Measurements from ENCODE around the gene VANGL2.

The VANGL2 gene

GRCh38 chr1:160454371-160455152 lies 54.2 kb downstream of the VANGL2 start:
- H3K4me3 ChIP-seq (ENCODE audit: low read length): no peak overlapping the region
- H3K36me3 ChIP-seq (ENCODE audit: insufficient read depth, low read length): no peaks in the 10 kb centered on the region
- H3K9me3 ChIP-seq (replicated peaks; ENCODE audit: low read length): no peaks in the 10 kb centered on the region
- no peaks in the 10 kb centered on the region for H3K27me3 ChIP-seq (ENCODE audit: control insufficient read depth, insufficient read depth, low read length)
- no peak overlapping the region for H3K9ac ChIP-seq (ENCODE audit: low read depth, low read length)
- H3K4me1 ChIP-seq (ENCODE audit: control insufficient read depth, insufficient read depth, low read length): no peaks in the 10 kb centered on the region
- no peak overlapping the region for H3K4me2 ChIP-seq (ENCODE audit: low read length)

DNA sequence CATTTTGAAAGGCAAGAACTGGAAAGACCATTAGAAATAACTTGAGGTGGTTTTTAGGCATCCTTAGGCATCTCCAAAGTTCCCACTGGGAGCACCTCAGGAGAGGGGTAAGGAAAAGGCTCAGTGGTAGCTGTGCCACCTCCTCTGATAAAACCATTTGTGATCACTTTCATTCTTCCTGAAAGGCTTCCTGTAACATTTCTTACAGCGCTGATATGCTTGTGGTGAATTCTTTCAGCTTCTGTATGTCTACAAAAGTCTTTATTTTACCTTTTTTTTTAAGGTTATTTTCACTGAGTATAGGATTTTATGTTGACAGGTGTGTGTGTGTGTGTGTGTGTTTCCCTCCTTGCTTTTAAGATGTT lies 54.8 kb downstream of the VANGL2 start:
- Histone ChIP-seq H3K9ac (ENCODE audit: low read depth, low read length) (no peak overlapping the region), H3K4me2 (ENCODE audit: low read length) (no peak overlapping the region), H3K9me3 (replicated peaks; ENCODE audit: low read length) (no peaks in the 10 kb centered on the region), H3K4me3 (ENCODE audit: low read length) (no peak overlapping the region), H3K27me3 (ENCODE audit: control insufficient read depth, insufficient read depth, low read length) (no peaks in the 10 kb centered on the region), H3K36me3 (ENCODE audit: insufficient read depth, low read length) (no peaks in the 10 kb centered on the region), H3K4me1 (ENCODE audit: control insufficient read depth, insufficient read depth, low read length) (no peaks in the 10 kb centered on the region)

GRCh38 chr1:160459056-160459455 lies 58.7 kb downstream of the VANGL2 start:
- H3K4me1 ChIP-seq (ENCODE audit: control insufficient read depth, insufficient read depth, low read length): no peaks in the 10 kb centered on the region
- no peak overlapping the region for H3K4me2 ChIP-seq (ENCODE audit: low read length)
- H3K4me3 ChIP-seq (ENCODE audit: low read length): no peak overlapping the region
- no peak overlapping the region for H3K9ac ChIP-seq (ENCODE audit: low read depth, low read length)
- no peaks in the 10 kb centered on the region for H3K36me3 ChIP-seq (ENCODE audit: insufficient read depth, low read length)
- H3K27me3 ChIP-seq (ENCODE audit: control insufficient read depth, insufficient read depth, low read length): peaks cover 2% of the 10 kb centered on the region
- H3K9me3 ChIP-seq (replicated peaks; ENCODE audit: low read length): no peaks in the 10 kb centered on the region

DNA sequence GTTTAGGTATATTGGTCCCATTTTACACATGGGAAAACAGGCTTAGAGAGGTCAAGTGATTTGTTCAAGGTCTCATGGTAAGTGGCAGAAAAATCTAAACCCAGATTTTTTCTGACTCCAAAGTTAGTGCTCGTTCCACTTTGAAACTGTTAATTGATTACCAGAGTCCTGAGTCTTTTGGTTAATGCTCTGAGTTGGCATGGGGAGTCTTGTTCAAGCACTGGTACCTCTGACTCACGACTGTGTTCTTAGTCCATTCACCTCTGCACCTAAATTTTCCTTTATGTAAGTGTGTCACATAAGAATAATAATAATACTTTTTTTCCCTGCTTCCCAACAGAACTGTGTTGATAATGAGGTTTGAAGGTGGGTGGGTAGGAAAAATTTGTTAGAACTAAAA lies 59.3 kb downstream of the VANGL2 start:
- Histone ChIP-seq H3K9ac (ENCODE audit: low read depth, low read length) (no peak overlapping the region), H3K27me3 (ENCODE audit: control insufficient read depth, insufficient read depth, low read length) (peaks cover 2% of the 10 kb centered on the region), H3K9me3 (replicated peaks; ENCODE audit: low read length) (no peaks in the 10 kb centered on the region), H3K4me2 (ENCODE audit: low read length) (no peak overlapping the region), H3K36me3 (ENCODE audit: insufficient read depth, low read length) (no peaks in the 10 kb centered on the region), H3K4me1 (ENCODE audit: control insufficient read depth, insufficient read depth, low read length) (no peaks in the 10 kb centered on the region), H3K4me3 (ENCODE audit: low read length) (no peak overlapping the region)

GRCh38 chr1:160460214-160460642 lies 59.9 kb downstream of the VANGL2 start:
- H3K4me1 ChIP-seq (ENCODE audit: control insufficient read depth, insufficient read depth, low read length): no peaks in the 10 kb centered on the region
- H3K36me3 ChIP-seq (ENCODE audit: insufficient read depth, low read length): no peaks in the 10 kb centered on the region

DNA sequence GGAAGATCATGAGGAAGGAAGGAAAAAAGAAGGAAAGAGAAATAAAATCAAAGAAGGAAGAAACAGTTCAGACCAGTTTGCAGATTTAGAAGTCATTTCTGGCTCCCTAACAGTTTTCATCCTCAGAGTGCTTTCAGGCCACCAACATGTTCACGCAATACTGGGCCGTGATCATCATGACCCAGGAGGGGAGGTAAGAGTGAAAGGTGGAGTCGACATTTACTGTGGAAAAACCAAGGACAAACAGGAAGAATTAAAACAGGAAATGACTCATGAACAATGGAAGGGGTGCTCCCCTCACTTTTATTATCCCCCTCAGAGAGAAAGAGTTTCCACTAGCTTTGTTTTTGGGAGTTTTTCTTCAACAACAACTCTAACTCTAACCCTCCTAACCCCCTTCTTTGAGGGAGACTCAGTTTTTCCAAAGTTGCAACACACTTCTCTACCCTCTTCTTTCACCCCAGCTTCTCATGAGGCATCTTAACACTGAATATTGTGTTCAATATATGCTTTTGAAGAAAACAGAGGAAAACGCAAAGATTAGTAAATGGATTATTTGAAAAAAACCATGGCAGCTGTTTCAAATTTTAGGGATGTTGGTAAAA lies 60.4 kb downstream of the VANGL2 start:
- Histone ChIP-seq H3K9ac (ENCODE audit: low read depth, low read length) (no peak overlapping the region), H3K9me3 (replicated peaks; ENCODE audit: low read length) (no peaks in the 10 kb centered on the region), H3K4me2 (ENCODE audit: low read length) (no peak overlapping the region), H3K4me3 (ENCODE audit: low read length) (no peak overlapping the region), H3K27me3 (ENCODE audit: control insufficient read depth, insufficient read depth, low read length) (peaks cover 2% of the 10 kb centered on the region), H3K4me1 (ENCODE audit: control insufficient read depth, insufficient read depth, low read length) (no peaks in the 10 kb centered on the region), H3K36me3 (ENCODE audit: insufficient read depth, low read length) (no peaks in the 10 kb centered on the region)

More at GRCh38 chr1:160460214-160460642, 59.9 kb downstream of the VANGL2 start:
- H3K27me3 ChIP-seq (ENCODE audit: control insufficient read depth, insufficient read depth, low read length): peaks cover 2% of the 10 kb centered on the region
- no peak overlapping the region for H3K4me3 ChIP-seq (ENCODE audit: low read length)
- H3K9ac ChIP-seq (ENCODE audit: low read depth, low read length): no peak overlapping the region
- no peak overlapping the region for H3K4me2 ChIP-seq (ENCODE audit: low read length)
- no peaks in the 10 kb centered on the region for H3K9me3 ChIP-seq (replicated peaks; ENCODE audit: low read length)

GRCh38 chr1:160465123-160465522 lies 64.8 kb downstream of the VANGL2 start:
- Histone ChIP-seq H3K9me3 (replicated peaks; ENCODE audit: low read length) (no peaks in the 10 kb centered on the region), H3K4me2 (ENCODE audit: low read length) (no peak overlapping the region), H3K27me3 (ENCODE audit: control insufficient read depth, insufficient read depth, low read length) (peaks cover 2% of the 10 kb centered on the region), H3K36me3 (ENCODE audit: insufficient read depth, low read length) (no peaks in the 10 kb centered on the region), H3K9ac (ENCODE audit: low read depth, low read length) (no peak overlapping the region), H3K4me3 (ENCODE audit: low read length) (no peak overlapping the region), H3K4me1 (ENCODE audit: control insufficient read depth, insufficient read depth, low read length) (no peaks in the 10 kb centered on the region)

GRCh38 chr1:160466961-160467360 lies 66.6 kb downstream of the VANGL2 start:
- Histone ChIP-seq H3K9me3 (replicated peaks; ENCODE audit: low read length) (no peaks in the 10 kb centered on the region), H3K4me1 (ENCODE audit: control insufficient read depth, insufficient read depth, low read length) (no peaks in the 10 kb centered on the region), H3K4me2 (ENCODE audit: low read length) (no peak overlapping the region), H3K9ac (ENCODE audit: low read depth, low read length) (no peak overlapping the region), H3K27me3 (ENCODE audit: control insufficient read depth, insufficient read depth, low read length) (peaks cover 2% of the 10 kb centered on the region), H3K36me3 (ENCODE audit: insufficient read depth, low read length) (no peaks in the 10 kb centered on the region), H3K4me3 (ENCODE audit: low read length) (no peak overlapping the region)

DNA sequence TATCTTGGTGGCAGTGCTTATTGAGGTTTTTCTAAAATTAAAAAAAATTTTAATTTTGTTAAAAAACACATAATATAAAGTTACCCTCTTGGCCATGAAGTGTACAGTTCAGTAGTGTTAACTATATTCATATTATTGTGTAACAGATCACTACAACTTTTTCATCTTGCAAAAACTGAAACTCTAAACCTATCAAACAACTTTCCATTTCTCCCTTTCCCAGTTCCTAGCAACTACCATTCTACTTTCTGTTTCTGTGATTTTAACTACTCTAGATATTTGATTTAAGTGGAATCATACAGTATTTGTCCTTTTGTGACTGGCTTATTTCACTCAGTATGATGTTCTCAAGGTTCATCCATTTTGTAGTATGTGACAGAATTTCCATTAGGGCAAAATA lies 67.2 kb downstream of the VANGL2 start:
- no peak overlapping the region for H3K9ac ChIP-seq (ENCODE audit: low read depth, low read length)
- no peaks in the 10 kb centered on the region for H3K4me1 ChIP-seq (ENCODE audit: control insufficient read depth, insufficient read depth, low read length)

DNA sequence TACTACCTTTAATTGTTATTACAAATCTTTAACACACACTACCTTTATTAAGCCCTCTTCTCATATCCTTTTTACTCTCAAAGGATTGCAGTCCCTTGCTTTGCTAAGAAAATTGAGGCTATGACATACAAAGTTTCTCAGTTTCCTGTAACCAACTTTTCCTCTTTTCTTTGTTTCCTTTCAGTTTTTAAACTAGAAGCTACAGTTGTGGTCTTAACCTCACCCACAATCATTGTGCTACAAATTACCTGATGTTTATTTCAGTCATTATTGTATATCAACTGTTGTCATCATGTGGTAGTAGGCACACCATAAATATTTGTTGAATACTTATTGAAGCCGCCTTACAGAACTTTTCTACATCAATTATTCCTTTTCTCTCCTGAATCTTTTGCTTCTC lies 70.9 kb downstream of the VANGL2 start:
- no peaks in the 10 kb centered on the region for H3K27me3 ChIP-seq (ENCODE audit: control insufficient read depth, insufficient read depth, low read length)
- H3K9ac ChIP-seq (ENCODE audit: low read depth, low read length): no peak overlapping the region
- H3K4me2 ChIP-seq (ENCODE audit: low read length): no peak overlapping the region
- no peaks in the 10 kb centered on the region for H3K9me3 ChIP-seq (replicated peaks; ENCODE audit: low read length)
- H3K4me1 ChIP-seq (ENCODE audit: control insufficient read depth, insufficient read depth, low read length): no peaks in the 10 kb centered on the region
- no peak overlapping the region for H3K4me3 ChIP-seq (ENCODE audit: low read length)
- no peaks in the 10 kb centered on the region for H3K36me3 ChIP-seq (ENCODE audit: insufficient read depth, low read length)

More for the DNA sequence above, 67.2 kb downstream of the VANGL2 start:
- H3K4me2 ChIP-seq (ENCODE audit: low read length): no peak overlapping the region
- peaks cover 2% of the 10 kb centered on the region for H3K27me3 ChIP-seq (ENCODE audit: control insufficient read depth, insufficient read depth, low read length)
- H3K36me3 ChIP-seq (ENCODE audit: insufficient read depth, low read length): no peaks in the 10 kb centered on the region
- no peaks in the 10 kb centered on the region for H3K9me3 ChIP-seq (replicated peaks; ENCODE audit: low read length)
- H3K4me3 ChIP-seq (ENCODE audit: low read length): no peak overlapping the region

GRCh38 chr1:160472112-160472511 lies 71.7 kb downstream of the VANGL2 start:
- Histone ChIP-seq H3K36me3 (ENCODE audit: insufficient read depth, low read length) (no peaks in the 10 kb centered on the region), H3K4me1 (ENCODE audit: control insufficient read depth, insufficient read depth, low read length) (no peaks in the 10 kb centered on the region), H3K9ac (ENCODE audit: low read depth, low read length) (no peak overlapping the region), H3K9me3 (replicated peaks; ENCODE audit: low read length) (no peaks in the 10 kb centered on the region), H3K4me2 (ENCODE audit: low read length) (no peak overlapping the region), H3K4me3 (ENCODE audit: low read length) (no peak overlapping the region), H3K27me3 (ENCODE audit: control insufficient read depth, insufficient read depth, low read length) (no peaks in the 10 kb centered on the region)

Measured in skeletal muscle satellite cell (primary cell).